ENCODE data around the gene CLIC5. TPM values are rescaled to one million over a fixed set of nuclear protein-coding genes. Genes with fewer than 3 reads are reported as not detected.

The CLIC5 gene
- total and polyA plus RNA-seq, 2 of the 8 experiments (the other 6 are each of a cell fraction or from before 2014, with no cell fraction given): 0.12 to 0.15 TPM

DNA sequence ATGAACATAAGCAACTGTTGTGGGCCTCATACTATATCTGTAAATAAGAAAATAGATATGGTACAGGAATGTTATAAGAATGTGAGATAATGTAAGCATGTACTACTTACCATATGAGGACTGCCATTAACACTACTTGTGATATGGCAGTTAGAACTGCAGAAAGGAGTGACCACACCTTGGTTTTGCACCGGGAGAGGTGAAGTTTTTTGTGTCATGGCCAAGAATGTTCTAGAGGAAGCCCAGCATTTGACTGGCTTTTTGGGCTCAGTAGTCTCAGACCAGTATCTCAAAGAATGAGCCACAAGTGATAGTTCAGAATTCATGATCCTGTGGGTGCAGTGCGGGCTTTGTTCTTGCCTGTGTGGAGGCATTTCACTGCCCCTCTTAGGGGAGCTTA lies 123.5 kb downstream of the CLIC5 start (continued):
- no peak for TF ChIP-seq GTF2F1 (IDR thresholded peaks at IDR 0.05; ENCODE audit: borderline replicate concordance, low read depth, low read length)
- no peak for TF ChIP-seq EZH2 (IDR thresholded peaks at IDR 0.05; ENCODE audit: low read depth, low read length, severe bottlenecking)
- no peak for TF ChIP-seq TEAD4 (IDR thresholded peaks at IDR 0.05; ENCODE audit: low read depth, low read length)
- no peak for TF ChIP-seq GABPA (IDR thresholded peaks at IDR 0.05; ENCODE audit: borderline replicate concordance, insufficient read depth, low read length)

Data from H1 (cell line).